Fibroblast of skin of right quadriceps (primary cell): ENCODE data around the gene CLIP2.
"Not testable (repeated sequence)": the region's sequence is repeated elsewhere in the genome, so short reads cannot be mapped to it uniquely, and the experiment has no call there.

Experiments used
- DNase-seq: peaks from one replicate; pipeline ENCODE4 v3.0.0-alpha.2; 2013

CLIP2 gene

DNA sequence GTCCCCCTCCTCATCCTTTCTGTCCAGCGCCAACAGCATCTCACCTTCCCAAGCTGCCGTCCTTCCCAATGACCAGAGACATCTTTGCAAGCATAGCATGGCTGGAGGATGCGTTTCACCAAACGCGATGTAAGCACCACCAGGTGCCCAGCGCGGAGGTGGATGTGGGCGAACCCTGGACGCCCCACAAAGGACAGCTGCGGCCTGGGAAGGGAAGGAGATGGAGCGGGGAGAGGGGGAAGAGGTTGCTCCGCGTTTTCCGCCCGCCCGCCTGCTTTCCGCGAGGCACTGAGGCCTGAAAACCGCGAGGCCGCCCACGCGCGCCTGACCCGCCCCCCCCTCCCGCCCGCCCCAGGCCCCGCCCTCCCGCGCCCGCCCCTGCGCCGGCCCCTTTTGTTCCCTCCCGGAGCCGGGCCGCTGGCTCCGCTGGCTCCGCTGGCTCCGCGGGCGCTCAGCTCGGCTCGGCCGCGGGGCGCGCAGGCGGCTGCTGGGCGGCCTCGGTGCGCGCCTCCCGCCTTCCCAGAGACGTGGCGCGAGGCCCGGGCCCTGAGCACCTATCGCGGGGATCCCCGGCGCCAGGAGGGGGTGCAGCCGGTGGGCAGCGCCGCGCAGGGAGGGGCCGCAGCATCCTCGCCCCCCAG is at the start of gene CLIP2:
Gene CLIP2 (plus strand): TSS at position 390 of the 641 bp plus-strand sequence. CDS start 28,140 bp downstream, outside the sequence.
- peak; percentile 84 for DNase-seq

DNA sequence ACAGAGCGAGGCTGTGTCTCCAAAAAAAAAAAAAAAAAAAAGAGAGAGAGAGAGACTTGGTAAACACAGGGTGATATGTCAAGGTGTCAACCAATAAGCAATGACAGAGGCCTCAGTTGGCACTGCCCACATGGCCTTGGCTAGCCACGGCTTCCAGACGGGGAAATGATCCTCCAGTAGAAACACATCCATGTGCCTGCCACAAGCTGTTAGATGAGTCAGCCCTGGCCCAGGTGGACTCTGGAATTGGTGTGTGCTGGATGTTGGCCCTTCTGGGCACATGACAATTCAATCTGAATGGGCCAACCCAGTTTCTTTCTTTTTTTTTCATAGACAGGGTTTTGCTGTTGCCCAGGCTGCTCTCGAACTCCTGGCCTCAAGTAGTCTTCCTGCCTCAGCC is 48.7 kb upstream of the CLIP2 start:
- DNase-seq: no peak

DNA sequence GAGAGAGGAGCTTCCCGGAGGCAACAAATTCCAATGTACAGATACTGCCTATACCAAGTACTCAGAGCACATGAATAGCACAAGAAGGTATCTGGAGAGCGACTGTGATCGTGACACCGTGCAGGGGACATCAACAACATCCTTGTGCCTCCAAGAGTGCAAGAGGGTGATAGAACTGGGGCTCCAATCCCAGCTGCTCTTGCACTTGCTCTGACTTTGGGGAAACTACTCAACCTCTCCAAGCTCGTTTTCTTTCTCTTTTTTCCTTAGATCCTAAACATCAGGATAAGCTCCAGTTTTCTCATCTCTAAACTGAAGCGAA is 47.1 kb upstream of the CLIP2 start:
- no peak for DNase-seq

GRCh38 chr7:74246497-74246896 is 42.7 kb upstream of the CLIP2 start:
- DNase-seq: no peak

DNA sequence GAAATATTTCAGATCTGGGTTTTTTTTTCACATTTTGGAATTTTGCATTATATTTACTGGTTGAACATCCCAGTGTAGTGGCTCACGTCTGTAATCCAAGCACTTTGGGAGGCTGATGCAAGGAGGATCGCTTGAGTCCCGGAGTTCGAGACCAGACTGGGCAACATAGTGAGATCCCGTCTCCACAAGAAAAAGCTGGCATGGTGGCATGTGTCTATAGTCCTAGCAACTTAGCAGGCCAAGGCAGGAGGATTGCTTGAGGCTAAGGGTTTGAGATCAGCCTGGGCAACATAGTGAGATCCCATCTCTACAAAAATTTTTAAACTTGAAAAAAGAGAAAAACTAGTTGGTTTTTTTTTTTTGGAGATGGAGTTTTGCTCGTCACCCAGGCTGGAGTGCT is 41.1 kb upstream of the CLIP2 start:
- no peak for DNase-seq

GRCh38 chr7:74249058-74249457 is 40.1 kb upstream of the CLIP2 start:
- DNase-seq: not testable (repeated sequence)

- no peak for DNase-seq
These were observed 36.3 kb upstream of the CLIP2 start for GRCh38 chr7:74252893-74253292.

DNA sequence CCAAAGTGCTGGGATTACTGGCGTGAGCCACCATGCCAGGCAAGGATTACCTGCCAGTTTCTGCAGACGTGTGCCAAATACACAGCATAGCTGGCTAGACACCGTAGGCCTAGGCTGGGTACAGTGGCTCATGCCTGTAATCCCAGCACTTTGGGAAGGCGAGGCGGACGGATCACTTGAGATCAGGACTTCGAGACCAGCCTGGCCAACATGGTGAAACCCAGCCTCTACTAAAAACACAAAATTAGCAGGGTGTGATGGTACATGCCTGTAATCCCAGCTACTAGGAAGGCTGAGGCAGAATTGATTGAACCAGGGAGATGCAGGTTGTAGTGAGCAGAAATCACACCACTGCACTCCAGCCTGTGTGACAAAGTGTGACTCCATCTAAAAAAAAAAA is 35.9 kb upstream of the CLIP2 start:
- no peak for DNase-seq

DNA sequence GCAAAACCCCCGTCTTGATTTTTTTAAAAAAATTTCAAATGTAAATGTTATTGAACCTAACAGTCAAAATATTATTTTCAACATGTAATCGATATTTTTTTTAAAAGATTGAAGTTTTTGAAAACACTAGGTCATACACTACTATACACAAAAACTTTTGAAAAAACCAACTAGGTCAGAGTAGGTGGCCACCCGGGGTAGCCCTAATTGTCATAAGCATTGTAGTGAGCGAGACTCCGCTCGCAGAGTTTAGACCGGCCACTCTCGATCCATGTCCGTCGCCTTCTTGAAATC is 35.4 kb upstream of the CLIP2 start:
- DNase-seq: no peak

GRCh38 chr7:74254129-74254857 is 34.9 kb upstream of the CLIP2 start, which contains the start of gene RFC2:
Gene RFC2, minus strand, starts transcription at chr7:74254399. Its CDS starts 16 bp downstream, at chr7:74254383.
- DNase-seq: peak; percentile 95

- no peak for DNase-seq
These were observed 34.3 kb upstream of the CLIP2 start for GRCh38 chr7:74254858-74255379.

DNA sequence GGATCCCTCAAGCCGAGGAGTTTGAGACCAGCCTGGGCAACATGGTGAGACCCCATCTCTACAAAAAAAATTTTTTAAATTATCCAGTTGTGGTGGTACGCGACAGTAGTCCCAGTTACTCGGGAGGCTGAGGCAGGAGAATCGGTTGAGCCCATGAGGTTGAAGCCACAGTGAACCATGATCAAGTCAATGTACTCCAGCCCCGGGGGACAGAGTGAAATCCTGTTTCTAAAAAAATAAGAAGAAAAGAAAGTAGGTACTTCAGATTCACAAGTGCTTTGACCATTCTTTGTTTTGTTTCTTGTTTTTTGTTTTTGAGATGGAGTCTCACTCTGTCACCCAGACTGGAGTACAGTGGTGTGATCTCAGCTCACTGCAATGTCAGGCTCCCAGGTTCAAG is 33.7 kb upstream of the CLIP2 start:
- not testable (repeated sequence) for DNase-seq

- peak; percentile 92 for DNase-seq
These were observed 32.5 kb upstream of the CLIP2 start for GRCh38 chr7:74256491-74257408.

- DNase-seq: no peak
These were observed 30.6 kb upstream of the CLIP2 start for GRCh38 chr7:74258639-74259038.

DNA sequence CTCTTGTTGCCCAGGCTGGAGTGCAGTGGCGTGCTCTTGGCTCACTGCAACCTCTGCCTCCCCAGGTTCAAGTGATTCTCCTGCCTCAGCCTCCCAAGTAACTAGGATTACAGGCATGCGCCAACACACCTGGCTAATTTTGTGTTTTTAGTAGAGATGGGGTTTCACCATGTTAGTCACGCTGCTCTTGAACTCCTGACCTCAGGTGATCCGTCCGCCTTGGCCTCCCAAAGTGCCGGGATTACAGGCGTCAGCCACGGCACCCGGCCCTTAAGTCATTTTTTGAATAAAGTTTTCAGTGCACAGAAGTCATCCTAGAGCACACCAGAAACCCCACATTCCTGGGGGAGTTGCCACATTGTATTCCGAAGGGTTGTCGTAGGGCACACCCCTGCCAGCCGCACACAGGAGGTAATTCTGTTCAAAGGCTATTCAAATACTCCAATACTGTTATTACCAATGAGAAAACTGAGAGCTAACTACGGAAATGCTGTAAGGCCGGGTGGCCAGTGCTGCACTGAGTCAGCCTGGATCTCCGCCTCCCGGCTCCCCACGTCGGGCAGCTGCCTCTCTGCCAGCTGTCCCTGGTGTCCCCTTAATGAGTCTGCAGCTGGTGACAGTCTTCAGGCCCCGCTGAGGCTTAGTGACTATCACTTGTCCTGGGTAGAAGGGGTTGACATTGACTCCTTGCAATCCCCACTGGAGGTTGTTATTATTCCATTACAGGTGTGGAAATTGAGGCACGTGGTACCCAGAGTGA is 26.4 kb upstream of the CLIP2 start:
- no peak for DNase-seq

DNA sequence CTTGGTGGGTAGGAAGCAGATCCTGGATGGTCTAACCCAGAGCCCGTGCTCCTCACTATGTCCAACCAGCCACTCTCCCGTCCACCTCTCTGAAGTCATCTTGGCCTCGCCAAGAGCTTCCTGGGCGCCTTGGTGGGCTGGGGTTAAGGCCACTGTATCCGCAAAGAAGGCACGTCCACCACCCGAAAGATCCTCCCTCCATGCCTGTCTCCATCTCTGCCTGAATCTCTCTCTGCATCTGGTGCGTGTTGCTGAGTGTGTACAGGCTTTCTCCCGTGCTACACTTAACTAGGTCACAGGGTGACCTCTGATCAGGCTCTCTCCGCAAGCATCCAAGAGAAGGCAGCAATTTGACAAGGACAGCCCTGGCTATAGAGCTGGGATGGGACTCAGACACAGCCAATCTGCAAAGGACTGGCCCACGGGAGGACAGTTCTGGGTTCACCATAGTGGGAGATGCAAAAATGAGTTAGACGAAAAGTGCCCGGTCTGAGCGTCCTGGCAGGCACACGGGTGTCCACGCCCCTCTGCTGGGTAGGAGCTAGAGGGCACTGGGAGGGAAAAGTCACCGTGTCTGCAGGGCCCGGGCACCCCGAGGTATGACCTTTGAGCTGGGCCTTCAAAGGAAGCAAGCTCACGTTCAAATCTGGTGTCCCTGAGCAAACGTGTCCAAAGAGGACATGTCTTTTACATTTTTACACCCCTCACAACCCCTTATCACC is 25.6 kb upstream of the CLIP2 start:
- no peak for DNase-seq

- DNase-seq: no peak
These were observed 22.8 kb upstream of the CLIP2 start for GRCh38 chr7:74266191-74266963.

DNA sequence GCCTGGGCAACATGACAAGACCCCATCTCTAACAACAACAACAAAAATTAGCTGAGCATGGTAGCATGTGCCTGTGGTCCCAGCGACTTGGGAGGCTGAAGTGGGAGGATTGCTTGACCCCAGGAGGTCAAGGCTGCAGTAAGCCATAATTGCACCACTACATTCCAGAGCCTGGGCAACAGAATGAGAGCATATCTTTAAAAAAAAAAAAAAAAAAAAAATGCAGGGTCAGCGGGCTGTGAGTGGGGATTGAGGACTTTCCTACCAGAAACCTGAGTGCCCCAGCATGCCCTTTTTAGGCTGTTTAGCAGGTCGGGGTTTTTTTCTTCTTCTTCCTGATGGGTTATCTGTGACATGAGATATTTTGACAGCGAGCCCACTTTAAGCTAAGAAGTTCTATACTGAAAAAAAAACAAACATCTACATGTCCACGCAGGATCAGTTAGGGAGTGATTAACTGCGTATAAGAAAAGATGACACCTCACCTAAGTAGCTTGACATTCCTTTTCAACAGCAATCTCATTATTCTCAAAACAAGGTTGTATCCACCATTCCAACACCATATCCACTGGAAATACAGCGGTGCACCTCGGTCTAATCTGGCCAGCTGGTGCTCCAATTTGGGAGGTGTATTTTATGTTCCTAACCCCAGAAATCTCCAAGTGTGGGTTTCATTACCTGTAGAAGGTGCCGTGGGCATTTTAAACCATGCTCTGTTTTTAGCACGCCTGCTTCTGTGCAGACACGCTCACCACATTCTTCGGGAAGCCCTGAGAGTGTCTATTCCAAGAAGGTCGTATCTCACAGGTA is 21.2 kb upstream of the CLIP2 start:
- no peak for DNase-seq

GRCh38 chr7:74269757-74270277 is 19.4 kb upstream of the CLIP2 start:
- peak; percentile 80 for DNase-seq

- DNase-seq: no peak
These were observed 17.5 kb upstream of the CLIP2 start for GRCh38 chr7:74271742-74272141.
